HG03196 (cell line): Measurements from ENCODE around the gene UBE2G2.

Experiments used
- ATAC-seq: cut with Tn5 transposase; IDR thresholded peaks from one replicate; pipeline ENCODE4 v1.9.1; 2021; ENCODE audit not compliant: unreplicated experiment

UBE2G2 gene

GRCh38 chr21:44801468-44802395 is at the start of gene UBE2G2:
TSS of gene UBE2G2 (minus strand) at chr21:44801820. CDS start at chr21:44801748, 72 bp downstream.
- ATAC-seq: peak; percentile 73

- no peak for ATAC-seq
Observed at GRCh38 chr21:44850905-44851657, 49.5 kb upstream of the UBE2G2 start.

GRCh38 chr21:44850208-44850800 is 48.7 kb upstream of the UBE2G2 start:
- no peak for ATAC-seq

GRCh38 chr21:44849616-44850130 is 48.1 kb upstream of the UBE2G2 start:
- no peak for ATAC-seq

GRCh38 chr21:44848821-44849521 is 47.4 kb upstream of the UBE2G2 start:
- no peak for ATAC-seq

- no peak for ATAC-seq
Observed at GRCh38 chr21:44847261-44848056, 45.8 kb upstream of the UBE2G2 start.

GRCh38 chr21:44846485-44847260 is 45.1 kb upstream of the UBE2G2 start:
- no peak for ATAC-seq

- no peak for ATAC-seq
Observed at GRCh38 chr21:44846224-44846484, 44.5 kb upstream of the UBE2G2 start.

GRCh38 chr21:44845418-44846223 is 44.0 kb upstream of the UBE2G2 start:
- no peak for ATAC-seq

- no peak for ATAC-seq
Observed at GRCh38 chr21:44844256-44844655, 42.6 kb upstream of the UBE2G2 start.

- no peak for ATAC-seq
Observed at GRCh38 chr21:44842721-44843445, 41.3 kb upstream of the UBE2G2 start.

- no peak for ATAC-seq
Observed at GRCh38 chr21:44842087-44842486, 40.5 kb upstream of the UBE2G2 start.

GRCh38 chr21:44840771-44841170 is 39.2 kb upstream of the UBE2G2 start:
- no peak for ATAC-seq

GRCh38 chr21:44838951-44839350 is 37.3 kb upstream of the UBE2G2 start:
- no peak for ATAC-seq

GRCh38 chr21:44838039-44838895 is 36.6 kb upstream of the UBE2G2 start:
- ATAC-seq: no peak

GRCh38 chr21:44837537-44837936 is 35.9 kb upstream of the UBE2G2 start:
- ATAC-seq: no peak
